Liver (tissue), 9 donors: ENCODE data around the gene MGA. TPM values are rescaled to one million over a fixed set of nuclear protein-coding genes. Genes with fewer than 3 reads are reported as not detected.

Source experiments
- DNase-seq: peaks from one replicate; pipeline ENCODE4 v3.0.0-alpha.2; 2017; ENCODE audit warnings: low spot score
- H3K27ac ChIP-seq, 2 donors: one replicate each; pipeline ENCODE4 v1.7.0; 2013; ENCODE audit warnings: inconsistent platforms in 2 of 2, low read length in 2 of 2, control low read depth in 1 of 2, low read depth in 1 of 2, mild to moderate bottlenecking in 1 of 2
- H3K27me3 ChIP-seq, 4 donors: one replicate each; pipeline versions ENCODE4 v1.6.1 to v1.7.0; 2013; ENCODE audit warnings: low read length in 3 of 4, inconsistent platforms in 1 of 4, mild to moderate bottlenecking in 1 of 4, moderate library complexity in 1 of 4; ENCODE audit not compliant: control insufficient read depth in 4 of 4, insufficient read depth in 4 of 4
- H3K36me3 ChIP-seq, 4 donors: one replicate each; pipeline versions ENCODE4 v1.6.1 to v1.7.0; 2013; ENCODE audit warnings: low read length in 3 of 4, mild to moderate bottlenecking in 3 of 4, low read depth in 1 of 4, moderate library complexity in 1 of 4; ENCODE audit not compliant: control insufficient read depth in 4 of 4, insufficient read depth in 3 of 4
- H3K4me1 ChIP-seq, 4 donors: one replicate each; pipeline versions ENCODE4 v1.6.1 to v1.7.0; 2013; ENCODE audit warnings: low read length in 3 of 4, mild to moderate bottlenecking in 3 of 4, moderate library complexity in 1 of 4; ENCODE audit not compliant: control insufficient read depth in 4 of 4, insufficient read depth in 4 of 4
- H3K4me3 ChIP-seq, 3 donors: one replicate each; pipeline versions ENCODE4 v1.6.1 to v1.7.0; 2013; ENCODE audit warnings: low read length in 3 of 3, control low read depth in 1 of 3, low read depth in 1 of 3, mild to moderate bottlenecking in 1 of 3
- H3K9ac ChIP-seq, 2 donors: one replicate each; pipeline ENCODE4 v1.7.0; 2013; ENCODE audit warnings: low read length in 2 of 2, mild to moderate bottlenecking in 2 of 2, moderate library complexity in 2 of 2, control low read depth in 1 of 2, low read depth in 1 of 2
- H3K9me3 ChIP-seq, 4 donors: one replicate each; pipeline versions ENCODE4 v1.6.1 to v1.7.0; 2013; ENCODE audit warnings: low read length in 3 of 4; ENCODE audit not compliant: control insufficient read depth in 4 of 4
- CTCF ChIP-seq: fragments of 150-350 bp; IDR thresholded peaks from 2 replicates; pipeline ENCODE4 v1.5.1; 2017; ENCODE audit warnings: improper control_type of control experiment, low read depth, low read length; ENCODE audit not compliant: missing input control
- EGR1 ChIP-seq, 2 donors: IDR thresholded peaks; 2 replicates each; pipeline ENCODE4 v1.6.1; 2016 to 2018; ENCODE audit warnings: antibody characterized with exemption in 2 of 2, low read depth in 2 of 2
- FOXA2 ChIP-seq: IDR thresholded peaks from 2 replicates; pipeline ENCODE4 v1.6.1; 2016; ENCODE audit warnings: antibody characterized with exemption
- GABPA ChIP-seq, 2 donors: IDR thresholded peaks in 1 of 2; conservative IDR thresholded peaks in 1 of 2; 2 replicates each; pipeline ENCODE4 v1.6.1; 2016; ENCODE audit warnings: antibody characterized with exemption in 2 of 2, mild to moderate bottlenecking in 1 of 2, moderate library complexity in 1 of 2
- HNF4G ChIP-seq: IDR thresholded peaks from 2 replicates; pipeline ENCODE4 v1.6.1; 2016; ENCODE audit warnings: antibody characterized with exemption
- NR2F2 ChIP-seq: IDR thresholded peaks from 2 replicates; pipeline ENCODE4 v1.6.1; 2016; ENCODE audit warnings: antibody characterized with exemption
- RAD21 ChIP-seq, 2 donors: IDR thresholded peaks; 2 replicates each; pipeline ENCODE4 v1.6.1; 2016; ENCODE audit warnings: antibody characterized with exemption in 2 of 2, mild to moderate bottlenecking in 2 of 2
- RXRA ChIP-seq, 2 donors: IDR thresholded peaks; 2 replicates each; pipeline ENCODE4 v1.6.1; 2017 to 2018; ENCODE audit warnings: antibody characterized with exemption in 2 of 2, mild to moderate bottlenecking in 1 of 2
- SP1 ChIP-seq: IDR thresholded peaks from 2 replicates; pipeline ENCODE4 v1.6.1; 2018; ENCODE audit warnings: antibody characterized with exemption, mild to moderate bottlenecking
- YY1 ChIP-seq: IDR thresholded peaks from 2 replicates; pipeline ENCODE4 v1.6.1; 2016; ENCODE audit warnings: antibody characterized with exemption, mild to moderate bottlenecking
- WGBS: extraction: QIAGEN DNeasy Blood & Tissue Kit; methylation state at CpG from one replicate; pipeline ENCODE4 v1.1.7; 2013; 5-methylcytosine and 5-hydroxymethylcytosine counted together
- polyA plus RNA-seq, 2 donors: library from polyadenylated mRNA; stranded (reverse) in 1 of 2; unstranded in 1 of 2; fragments of 200-250 nt in 1 of 2; fragments of >200 nt in 1 of 2; fragmentation: Nextera tagmentation in 1 of 2; extraction: Ambion mirVana in 1 of 2; gene quantifications; one replicate each; pipeline versions ENCODE4 v1.2.1 to v1.2.3, GENCODE V29; 2013 to 2015
- total RNA-seq, 2 donors: library from RNA; depleted of rRNA; stranded (reverse); fragments of >200 nt; gene quantifications; one replicate each; pipeline ENCODE4 v1.2.3, GENCODE V29; 2014
- TF ChIP-seq, protein P1 (sequence below): IDR thresholded peaks from 2 replicates; pipeline ENCODE4 v1.6.1; 2016; ENCODE audit warnings: antibody characterized with exemption, mild to moderate bottlenecking
- TF ChIP-seq, protein P2 (sequence below): IDR thresholded peaks from 2 replicates; pipeline ENCODE4 v1.6.1; 2016; ENCODE audit warnings: antibody characterized with exemption
- donor health status: healthy.
- donor health status: healthy.
- donor health status: healthy.
- donor health status: healthy.
- donor health status: healthy.

MGA gene
- total and polyA plus RNA-seq, 4 donors = 2.1 to 33.5 (median 13.2) TPM

GRCh38 chr15:41693757-41694156 is 33.6 kb downstream of the MGA start:
- H3K4me3 ChIP-seq = no peak overlapping the region
- peaks cover 0 to 3% (median 0%) of the 10 kb centered on the region in 4 donors for H3K4me1 ChIP-seq
- H3K36me3 ChIP-seq = peaks cover 0 to 10% (median 4%) of the 10 kb centered on the region in 4 donors
- H3K9me3 ChIP-seq = no peaks in the 10 kb centered on the region
- WGBS = 96% methylated on average over 4 of the region's 4 CpGs
- no peak overlapping the region for H3K27ac ChIP-seq
- DNase-seq = no peak
- TF ChIP-seq SP1 (no peak), FOXA2 (no peak), EGR1 (IDR thresholded peaks at IDR 0.05; ENCODE audit: low read depth in 2 of 2) (no peak), GABPA (IDR thresholded peaks at IDR 0.05 in 1 of 2, conservative IDR thresholded peaks at IDR 0.05 in 1 of 2) (no peak), CTCF (no peak), RXRA (IDR thresholded peaks at IDR 0.05) (no peak), HNF4G (no peak), YY1 (no peak), RAD21 (IDR thresholded peaks at IDR 0.05) (no peak), NR2F2 (no peak)
- TF ChIP-seq, protein P1, sequence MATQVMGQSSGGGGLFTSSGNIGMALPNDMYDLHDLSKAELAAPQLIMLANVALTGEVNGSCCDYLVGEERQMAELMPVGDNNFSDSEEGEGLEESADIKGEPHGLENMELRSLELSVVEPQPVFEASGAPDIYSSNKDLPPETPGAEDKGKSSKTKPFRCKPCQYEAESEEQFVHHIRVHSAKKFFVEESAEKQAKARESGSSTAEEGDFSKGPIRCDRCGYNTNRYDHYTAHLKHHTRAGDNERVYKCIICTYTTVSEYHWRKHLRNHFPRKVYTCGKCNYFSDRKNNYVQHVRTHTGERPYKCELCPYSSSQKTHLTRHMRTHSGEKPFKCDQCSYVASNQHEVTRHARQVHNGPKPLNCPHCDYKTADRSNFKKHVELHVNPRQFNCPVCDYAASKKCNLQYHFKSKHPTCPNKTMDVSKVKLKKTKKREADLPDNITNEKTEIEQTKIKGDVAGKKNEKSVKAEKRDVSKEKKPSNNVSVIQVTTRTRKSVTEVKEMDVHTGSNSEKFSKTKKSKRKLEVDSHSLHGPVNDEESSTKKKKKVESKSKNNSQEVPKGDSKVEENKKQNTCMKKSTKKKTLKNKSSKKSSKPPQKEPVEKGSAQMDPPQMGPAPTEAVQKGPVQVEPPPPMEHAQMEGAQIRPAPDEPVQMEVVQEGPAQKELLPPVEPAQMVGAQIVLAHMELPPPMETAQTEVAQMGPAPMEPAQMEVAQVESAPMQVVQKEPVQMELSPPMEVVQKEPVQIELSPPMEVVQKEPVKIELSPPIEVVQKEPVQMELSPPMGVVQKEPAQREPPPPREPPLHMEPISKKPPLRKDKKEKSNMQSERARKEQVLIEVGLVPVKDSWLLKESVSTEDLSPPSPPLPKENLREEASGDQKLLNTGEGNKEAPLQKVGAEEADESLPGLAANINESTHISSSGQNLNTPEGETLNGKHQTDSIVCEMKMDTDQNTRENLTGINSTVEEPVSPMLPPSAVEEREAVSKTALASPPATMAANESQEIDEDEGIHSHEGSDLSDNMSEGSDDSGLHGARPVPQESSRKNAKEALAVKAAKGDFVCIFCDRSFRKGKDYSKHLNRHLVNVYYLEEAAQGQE = no peak
- TF ChIP-seq, protein P2, sequence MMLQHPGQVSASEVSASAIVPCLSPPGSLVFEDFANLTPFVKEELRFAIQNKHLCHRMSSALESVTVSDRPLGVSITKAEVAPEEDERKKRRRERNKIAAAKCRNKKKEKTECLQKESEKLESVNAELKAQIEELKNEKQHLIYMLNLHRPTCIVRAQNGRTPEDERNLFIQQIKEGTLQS = no peak
- no peak overlapping the region for H3K9ac ChIP-seq
- no peaks in the 10 kb centered on the region for H3K27me3 ChIP-seq

GRCh38 chr15:41695750-41696436 is 35.7 kb downstream of the MGA start:
- Histone ChIP-seq H3K4me1 (peaks cover 0 to 3% (median 0%) of the 10 kb centered on the region in 4 donors), H3K27ac (no peak overlapping the region), H3K9ac (no peak overlapping the region), H3K27me3 (no peaks in the 10 kb centered on the region), H3K4me3 (no peak overlapping the region), H3K36me3 (peaks cover 0 to 10% (median 6%) of the 10 kb centered on the region in 4 donors), H3K9me3 (no peaks in the 10 kb centered on the region)
- DNase-seq = no peak
- 70% methylated on average over 8 of the region's 8 CpGs for WGBS
- TF ChIP-seq YY1 (no peak), RAD21 (IDR thresholded peaks at IDR 0.05) (peak; percentile 10 to 42), HNF4G (no peak), GABPA (IDR thresholded peaks at IDR 0.05 in 1 of 2, conservative IDR thresholded peaks at IDR 0.05 in 1 of 2) (no peak)
